PC-9 (cell line): ENCODE data around the gene TJP2. TPM values are rescaled to one million over a fixed set of nuclear protein-coding genes. Genes with fewer than 3 reads are reported as not detected.

Experiments
- BruUV-seq: library from RNA; stranded (reverse); fragments of 400-500 nt; replicated peaks from 2 replicates; lab custom pipeline; 2021; lab: Mats Ljungman, UMichigan
- CTCF ChIA-PET: fragments of 300-600 bp; sonication (Branson Sonifier 250); formaldehyde crosslinking; loops from one replicate; lab custom pipeline; 2022; ENCODE audit warnings: antibody characterized with exemption; lab: Charles Lee
- POLR2A ChIA-PET: fragments of 300-600 bp; sonication (Branson Sonifier 250); formaldehyde crosslinking; loops from one replicate; lab custom pipeline; 2022; ENCODE audit warnings: antibody characterized with exemption; ENCODE audit not compliant: unreplicated experiment; lab: Charles Lee
- DNase-seq, 2 experiments: peaks; one replicate each; pipeline versions ENCODE4 v3.0.0 to v3.0.0-alpha.2; 2015 to 2022; ENCODE audit warnings: mixed read lengths in 1 of 2
- H2AFZ ChIP-seq: fragments of 200-600 bp; sonication (generic); 2 replicates; pipeline ENCODE4 v1.8.1; 2017; ENCODE audit warnings: antibody characterized with exemption
- H3F3A ChIP-seq: fragments of 200-600 bp; sonication (generic); 2 replicates; pipeline ENCODE4 v1.8.1; 2017; ENCODE audit warnings: antibody characterized with exemption, mild to moderate bottlenecking, low read depth; ENCODE audit not compliant: insufficient read depth
- H3K27ac ChIP-seq: fragments of 200-600 bp; sonication (generic); 2 replicates; pipeline ENCODE4 v1.6.1; 2016; ENCODE audit warnings: mixed run types
- H3K27me3 ChIP-seq: fragments of 200-600 bp; sonication (generic); 2 replicates; pipeline ENCODE4 v1.6.1; 2016; ENCODE audit warnings: low read depth, mixed run types; ENCODE audit not compliant: insufficient read depth
- H3K36me3 ChIP-seq: fragments of 200-600 bp; sonication (generic); 2 replicates; pipeline ENCODE4 v1.6.1; 2016; ENCODE audit warnings: low read depth, mixed run types
- H3K4me1 ChIP-seq: fragments of 200-600 bp; sonication (generic); replicated peaks from 2 replicates; pipeline ENCODE4 v1.6.1; 2016; ENCODE audit warnings: mixed run types; ENCODE audit not compliant: insufficient read depth
- H3K4me2 ChIP-seq: fragments of 200-600 bp; sonication (generic); 2 replicates; pipeline ENCODE4 v1.6.1; 2017; ENCODE audit warnings: mixed run types
- H3K4me3 ChIP-seq: fragments of 200-600 bp; sonication (generic); 2 replicates; pipeline ENCODE4 v1.6.1; 2016; ENCODE audit warnings: mixed run types
- H3K79me2 ChIP-seq: fragments of 200-600 bp; sonication (generic); 2 replicates; pipeline ENCODE4 v1.6.1; 2017; ENCODE audit warnings: low read depth, mixed run types
- H3K9me2 ChIP-seq: fragments of 200-600 bp; sonication (generic); 2 replicates; pipeline ENCODE4 v1.8.1; 2017; ENCODE audit warnings: mild to moderate bottlenecking; ENCODE audit not compliant: insufficient read depth
- H3K9me3 ChIP-seq: fragments of 200-600 bp; sonication (generic); 2 replicates; pipeline ENCODE4 v1.8.1; 2016; ENCODE audit warnings: low read depth; ENCODE audit not compliant: insufficient read depth
- H4K20me1 ChIP-seq: fragments of 200-600 bp; sonication (generic); 2 replicates; pipeline ENCODE4 v1.8.1; 2017; ENCODE audit not compliant: insufficient read depth
- CTCF ChIP-seq: fragments of 200-600 bp; sonication (generic); conservative IDR thresholded peaks from 2 replicates; pipeline ENCODE4 v1.6.1; 2017; ENCODE audit warnings: mixed run types, antibody characterized with exemption, mild to moderate bottlenecking, moderate library complexity
- EZH2 ChIP-seq: fragments of 200-600 bp; sonication (generic); IDR thresholded peaks from 2 replicates; pipeline ENCODE4 v1.8.0; 2017; ENCODE audit warnings: antibody characterized with exemption, low read depth
- intact Hi-C: fragments of 100-400 bp; cut with micrococcal nuclease; formaldehyde crosslinking; loops from one replicate; pipeline ENCODE4 v1.10.0; 2022; ENCODE audit not compliant: unreplicated experiment
- total RNA-seq: library from RNA; stranded (reverse); gene quantifications from 2 replicates; pipeline ENCODE4 v1.2.3, GENCODE V29; 2021

TJP2 gene
- total RNA-seq, 1 experiment from 2014 or later, result 143 TPM

DNA sequence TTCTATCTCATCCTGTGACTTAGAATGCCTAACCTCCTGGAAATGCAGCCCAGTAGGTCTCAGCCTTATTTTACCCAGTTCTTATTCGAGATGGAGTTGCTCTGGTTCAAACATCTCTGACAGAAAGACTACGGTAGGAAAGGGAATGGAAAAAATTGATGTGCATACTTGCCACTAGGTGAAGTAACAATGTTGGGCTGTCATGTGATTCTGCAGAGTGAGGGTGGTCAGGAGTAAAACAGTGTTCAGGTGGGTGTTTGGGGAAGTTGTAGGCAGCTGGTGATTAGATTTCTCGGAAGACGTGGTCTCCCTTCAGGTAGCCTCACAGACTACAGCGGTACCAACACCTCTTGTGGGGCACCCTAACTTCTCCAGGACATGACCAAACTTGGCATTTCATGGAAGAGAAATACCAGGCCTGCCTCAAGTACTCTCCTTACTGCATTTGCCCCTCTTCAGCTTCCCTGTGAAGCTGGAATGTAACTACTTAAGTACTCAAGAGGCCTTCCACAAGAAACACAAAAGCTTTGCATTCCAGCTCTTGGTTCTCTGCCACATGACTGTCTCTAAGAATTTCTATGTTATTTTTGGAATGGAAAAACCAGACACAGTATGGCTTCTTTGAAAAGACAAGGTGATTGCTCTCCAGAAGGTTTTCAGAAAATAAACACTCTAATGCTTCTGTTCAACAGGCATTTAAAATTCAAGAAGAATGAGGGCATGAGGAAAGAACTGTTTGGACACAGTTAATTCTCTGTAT, 133.5 kb downstream of the TJP2 start:
- Histone ChIP-seq H3K4me1 (no peaks in the 10 kb centered on the region), H2AFZ (no peak overlapping the region), H3K27ac (no peak overlapping the region), H3F3A (no peaks in the 10 kb centered on the region), H3K9me3 (0 out of 2 replicates have a peak, but pooled peaks cover 2% of the 10 kb centered on the region), H3K4me3 (no peak overlapping the region), H3K27me3 (no peaks in the 10 kb centered on the region), H4K20me1 (no peaks in the 10 kb centered on the region), H3K4me2 (no peak overlapping the region), H3K36me3 (no peaks in the 10 kb centered on the region), H3K9me2 (no peaks in the 10 kb centered on the region), H3K79me2 (no peaks in the 10 kb centered on the region)
- intact Hi-C loops, result no loop called here
- BruUV-seq, result no TSS peak
- TF ChIP-seq CTCF (no peak), EZH2 (no peak)
- CTCF ChIA-PET, result no interaction called here
- POLR2A ChIA-PET, result no interaction called here
- DNase-seq, result no peak

- Histone ChIP-seq H3K9me2 (no peaks in the 10 kb centered on the region), H3K4me3 (no peak overlapping the region), H3K27me3 (no peaks in the 10 kb centered on the region), H3K9me3 (0 out of 2 replicates have a peak, but pooled peaks cover 3% of the 10 kb centered on the region), H3F3A (no peaks in the 10 kb centered on the region), H3K79me2 (no peaks in the 10 kb centered on the region), H3K4me1 (no peaks in the 10 kb centered on the region), H3K36me3 (no peaks in the 10 kb centered on the region), H3K27ac (no peak overlapping the region), H2AFZ (no peak overlapping the region), H3K4me2 (no peak overlapping the region), H4K20me1 (no peaks in the 10 kb centered on the region)
- ChIA-PET POLR2A (no interaction called here), CTCF (no interaction called here)
- intact Hi-C loops, result no loop called here
- BruUV-seq, result no TSS peak
- DNase-seq, result no peak
- TF ChIP-seq CTCF (no peak), EZH2 (no peak)
Observed at GRCh38 chr9:69308206-69308931, 134.3 kb downstream of the TJP2 start.

DNA sequence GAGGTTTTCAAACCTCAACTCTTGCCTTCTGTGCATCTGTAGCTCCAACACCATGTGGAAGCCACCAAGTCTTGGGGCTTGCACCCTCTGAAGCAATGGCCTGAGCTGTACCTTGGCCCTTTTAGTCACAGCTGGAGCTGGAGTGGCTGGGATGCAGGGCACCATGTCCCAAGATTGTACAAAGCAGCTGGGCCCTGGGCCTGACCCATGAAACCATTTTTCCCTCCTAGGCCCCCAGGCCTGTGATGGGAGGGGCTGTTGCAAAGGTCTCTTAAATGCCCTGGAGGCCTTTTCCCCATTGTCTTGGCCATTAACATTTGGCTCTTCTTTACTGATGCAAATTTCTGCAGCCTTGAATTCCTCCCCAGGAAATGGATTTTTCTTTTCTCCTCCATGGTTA, 139.1 kb downstream of the TJP2 start:
- no peaks in the 10 kb centered on the region for H3K9me2 ChIP-seq
- H4K20me1 ChIP-seq, result no peaks in the 10 kb centered on the region
- H3K9me3 ChIP-seq, result 0 out of 2 replicates have a peak, but pooled peaks cover 3% of the 10 kb centered on the region
- no peak for TF ChIP-seq CTCF
- TF ChIP-seq EZH2, result no peak
- H3K79me2 ChIP-seq, result no peaks in the 10 kb centered on the region
- no peaks in the 10 kb centered on the region for H3K36me3 ChIP-seq
- DNase-seq, result no peak
- no peaks in the 10 kb centered on the region for H3K27me3 ChIP-seq
- H3K4me3 ChIP-seq, result no peak overlapping the region
- no TSS peak for BruUV-seq
- H3K27ac ChIP-seq, result no peak overlapping the region
- H3K4me1 ChIP-seq, result no peaks in the 10 kb centered on the region
- no peaks in the 10 kb centered on the region for H3F3A ChIP-seq
- ChIA-PET POLR2A (no interaction called here), CTCF (no interaction called here)
- no peak overlapping the region for H2AFZ ChIP-seq
- intact Hi-C loops, result no loop called here
- no peak overlapping the region for H3K4me2 ChIP-seq
